ENCODE results near the gene REEP6.

The REEP6 gene

DNA sequence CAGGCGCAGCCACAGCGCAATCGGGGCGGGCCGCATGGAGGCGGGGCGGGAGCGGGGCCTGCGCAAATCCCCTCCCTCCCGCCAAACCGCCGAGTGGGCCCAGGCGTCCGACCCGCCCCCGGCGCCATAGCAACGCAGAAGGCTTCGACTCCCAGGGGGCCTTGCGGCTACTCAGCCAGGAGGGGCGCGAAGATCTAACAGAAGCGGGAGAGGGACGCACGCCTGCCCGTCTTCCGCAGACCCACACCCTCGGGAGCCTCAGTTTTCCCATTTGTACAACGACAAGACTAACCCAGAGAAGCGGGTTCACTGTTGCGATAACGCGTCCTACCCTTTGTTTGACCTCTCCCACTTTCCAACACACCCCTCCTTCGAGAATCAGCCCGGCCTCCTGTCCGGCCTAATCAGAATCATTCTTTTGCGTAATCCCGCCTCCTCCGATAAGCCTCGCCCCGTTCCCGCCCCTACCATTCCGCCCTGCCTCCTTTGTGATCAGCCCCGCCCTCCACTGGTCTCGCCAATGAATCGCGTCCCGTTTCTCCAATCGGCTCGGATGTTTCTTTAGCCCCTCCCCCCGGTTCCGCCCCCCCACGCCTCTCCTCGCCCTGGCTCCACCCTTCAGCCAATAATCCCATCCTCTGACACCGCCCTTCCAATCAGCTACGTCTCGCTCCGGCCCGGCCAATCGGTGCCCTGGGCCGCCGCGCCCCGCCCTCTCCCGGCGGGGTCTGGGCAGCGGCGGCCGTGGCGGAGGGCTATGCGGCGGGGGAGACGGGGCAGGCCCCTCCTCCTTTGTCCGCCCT is 469 bp upstream of the REEP6 start, which contains the start of gene PCSK4:
Gene PCSK4 (minus strand): TSS at position 40 of the 803 bp plus-strand sequence. CDS start 4 bp downstream, at position 36.
- Histone ChIP-seq H2BK5ac (ENCODE audit: low read length) (peak within 1 kb of the TSS; percentile 82), H3K4me1 (ENCODE audit: control insufficient read depth in 2 of 2, insufficient read depth in 1 of 2, low read depth in 1 of 2, low read length in 2 of 2) (peaks cover 15 to 23% of the 10 kb centered on the region in 2 donors), H2AFZ (ENCODE audit: low read length) (peak within 1 kb of the TSS; percentile 96), H3K18ac (ENCODE audit: low read length) (peak within 1 kb of the TSS; percentile 99), H3K27me3 (ENCODE audit: control insufficient read depth in 3 of 3, insufficient read depth in 3 of 3, low read depth in 1 of 3, low read length in 3 of 3) (peaks cover 3 to 18% (median 14%) of the 10 kb centered on the region in 3 experiments), H3K9ac (ENCODE audit: low read depth, low read length, poor library complexity) (peak within 1 kb of the TSS; percentile 91), H4K8ac (ENCODE audit: low read depth, low read length) (no peak within 1 kb of the TSS), H4K91ac (ENCODE audit: low read depth, low read length, poor library complexity) (peak within 1 kb of the TSS; percentile 56), H2BK120ac (ENCODE audit: low read depth, low read length) (no peak within 1 kb of the TSS), H3K36me3 (replicated peaks in 1 of 2; ENCODE audit: control insufficient read depth in 2 of 2, insufficient read depth in 2 of 2, low read length in 2 of 2) (no peaks in the 10 kb centered on the region), H2BK15ac (ENCODE audit: low read length) (peak within 1 kb of the TSS; percentile 100), H3K27ac (replicated peaks; ENCODE audit: low read length) (peak within 1 kb of the TSS; percentile 76), H3K14ac (ENCODE audit: low read length) (peak within 1 kb of the TSS; percentile 98), H3K9me3 (replicated peaks in 1 of 2; ENCODE audit: control insufficient read depth in 2 of 2, insufficient read depth in 1 of 2, low read depth in 1 of 2, low read length in 2 of 2) (no peaks in the 10 kb centered on the region), H2BK12ac (ENCODE audit: low read length) (peak within 1 kb of the TSS; percentile 98), H3K4me2 (ENCODE audit: insufficient read depth, low read length, poor library complexity, severe bottlenecking) (peak within 1 kb of the TSS; percentile 100), H3K79me1 (ENCODE audit: low read depth, low read length) (peaks cover 2% of the 10 kb centered on the region), H3K23ac (ENCODE audit: low read depth, low read length, poor library complexity) (peak within 1 kb of the TSS; percentile 100), H3K4me3 (ENCODE audit: low read length in 2 of 2) (peak within 1 kb of the TSS; percentile 73 to 83), H3K4ac (ENCODE audit: low read length) (peak within 1 kb of the TSS; percentile 66), H2AK5ac (ENCODE audit: low read depth, low read length) (peak within 1 kb of the TSS; percentile 94)
- WGBS, 2 donors (ENCODE audit: extremely low coverage in 2 of 2, insufficient read length in 2 of 2, insufficient replicate concordance in 1 of 2), result no CpG with 5 or more reads among the region's 74 CpGs
- DNase-seq (ENCODE audit: low spot score), result peak; percentile 100

DNA sequence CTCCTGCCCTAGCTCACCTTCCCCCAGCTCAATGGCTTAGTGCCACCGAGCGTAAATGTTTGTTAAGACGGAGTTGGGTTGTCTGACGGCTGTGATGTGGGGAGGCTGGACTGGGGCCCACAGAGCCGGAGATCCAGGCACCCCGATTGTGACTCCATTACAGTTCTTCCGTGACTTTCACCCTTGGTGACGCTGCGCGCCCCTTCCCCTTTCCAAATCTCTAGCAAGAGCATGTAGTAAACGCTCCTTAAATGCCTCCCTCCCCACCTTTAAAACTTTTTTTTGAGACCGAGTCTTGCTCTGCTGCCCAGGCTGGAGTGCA is 829 bp downstream of the REEP6 start:
- Histone ChIP-seq H3K79me1 (ENCODE audit: low read depth, low read length) (peaks cover 2% of the 10 kb centered on the region), H2AK5ac (ENCODE audit: low read depth, low read length) (peak overlapping the region; percentile 94), H3K18ac (ENCODE audit: low read length) (peak overlapping the region; percentile 99), H4K8ac (ENCODE audit: low read depth, low read length) (no peak overlapping the region), H3K27ac (replicated peaks; ENCODE audit: low read length) (no peak overlapping the region), H3K36me3 (replicated peaks in 1 of 2; ENCODE audit: control insufficient read depth in 2 of 2, insufficient read depth in 2 of 2, low read length in 2 of 2) (no peaks in the 10 kb centered on the region), H2BK15ac (ENCODE audit: low read length) (peak overlapping the region; percentile 100), H3K27me3 (ENCODE audit: control insufficient read depth in 3 of 3, insufficient read depth in 3 of 3, low read depth in 1 of 3, low read length in 3 of 3) (peaks cover 3 to 18% (median 14%) of the 10 kb centered on the region in 3 experiments), H3K14ac (ENCODE audit: low read length) (no peak overlapping the region), H2AFZ (ENCODE audit: low read length) (peak overlapping the region; percentile 95), H2BK5ac (ENCODE audit: low read length) (peak overlapping the region; percentile 82), H3K4me3 (ENCODE audit: low read length in 2 of 2) (peak overlapping the region; percentile 73 to 83), H4K91ac (ENCODE audit: low read depth, low read length, poor library complexity) (no peak overlapping the region), H3K4me2 (ENCODE audit: insufficient read depth, low read length, poor library complexity, severe bottlenecking) (peak overlapping the region; percentile 100), H3K4me1 (ENCODE audit: control insufficient read depth in 2 of 2, insufficient read depth in 1 of 2, low read depth in 1 of 2, low read length in 2 of 2) (peaks cover 18 to 23% of the 10 kb centered on the region in 2 donors), H2BK12ac (ENCODE audit: low read length) (peak overlapping the region; percentile 84), H3K9me3 (replicated peaks in 1 of 2; ENCODE audit: control insufficient read depth in 2 of 2, insufficient read depth in 1 of 2, low read depth in 1 of 2, low read length in 2 of 2) (no peaks in the 10 kb centered on the region), H2BK120ac (ENCODE audit: low read depth, low read length) (peak overlapping the region; percentile 67), H3K23ac (ENCODE audit: low read depth, low read length, poor library complexity) (peak overlapping the region; percentile 100), H3K9ac (ENCODE audit: low read depth, low read length, poor library complexity) (no peak overlapping the region), H3K4ac (ENCODE audit: low read length) (no peak overlapping the region)
- WGBS, 2 donors (ENCODE audit: extremely low coverage in 2 of 2, insufficient read length in 2 of 2, insufficient replicate concordance in 1 of 2), result no CpG with 5 or more reads among the region's 12 CpGs
- no peak for DNase-seq (ENCODE audit: low spot score)

DNA sequence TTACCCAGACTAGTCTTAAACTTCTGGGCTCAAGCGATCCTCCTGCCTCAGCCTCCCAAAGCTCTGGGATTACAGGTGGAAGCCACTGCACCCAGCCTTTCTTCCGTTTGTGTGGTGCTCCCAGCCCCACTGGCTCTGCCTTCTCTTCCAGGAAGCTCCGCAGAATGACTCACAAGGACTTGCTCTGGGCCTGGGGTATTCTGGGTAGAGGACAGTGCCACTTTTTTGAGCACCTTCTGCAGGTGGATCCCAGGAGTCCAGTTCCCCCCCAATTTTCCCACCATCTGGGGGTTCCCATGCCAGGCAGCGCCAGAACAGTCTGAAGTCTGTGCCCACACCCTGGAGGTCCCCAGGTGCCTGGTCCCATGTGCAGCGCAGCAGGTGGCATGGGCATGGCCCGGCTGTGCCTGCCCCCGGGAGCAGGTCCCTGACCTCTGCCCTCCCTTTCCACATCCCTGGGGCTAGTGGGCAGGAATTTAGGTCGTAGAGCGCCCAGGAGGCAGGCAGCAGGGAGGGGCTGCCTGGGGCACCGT is 1.6 kb downstream of the REEP6 start:
- Histone ChIP-seq H2BK15ac (ENCODE audit: low read length) (no peak overlapping the region), H3K27ac (replicated peaks; ENCODE audit: low read length) (no peak overlapping the region)

DNA sequence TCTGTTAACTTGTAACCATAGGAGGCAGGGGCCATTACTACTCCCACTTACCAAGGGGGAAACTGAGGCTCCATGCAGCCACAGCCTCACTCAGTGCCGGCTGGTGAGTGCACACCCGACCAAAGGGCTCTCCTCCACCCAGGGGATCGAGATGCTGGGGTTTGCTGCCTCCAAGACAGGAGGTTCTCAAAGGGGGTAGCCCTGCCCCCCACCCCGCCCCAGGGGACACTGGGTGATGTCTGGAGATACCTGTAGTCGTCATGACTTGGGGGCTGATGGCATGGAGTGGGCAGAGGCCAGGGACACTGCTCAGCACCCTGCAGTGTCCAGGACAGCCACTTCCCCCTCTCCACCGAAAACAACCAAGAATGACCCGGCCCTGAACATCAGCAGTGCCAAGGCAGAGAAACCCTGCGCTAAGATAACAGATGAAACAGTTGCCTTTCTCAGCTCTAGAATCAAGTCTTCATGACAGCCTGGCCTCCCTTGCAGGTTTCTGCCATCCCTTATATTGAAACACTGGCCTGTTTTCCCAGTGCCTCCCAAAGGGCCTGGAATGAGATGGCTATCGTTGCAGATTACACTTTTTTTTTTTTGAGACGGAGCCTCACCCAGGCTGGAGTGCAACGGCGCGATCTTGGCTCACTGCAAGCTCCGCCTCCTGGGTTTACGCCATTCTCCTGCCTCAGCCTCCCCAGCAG is 3.3 kb downstream of the REEP6 start:
- no peaks in the 10 kb centered on the region for H3K79me1 ChIP-seq (ENCODE audit: low read depth, low read length)
- peaks cover 3 to 18% (median 14%) of the 10 kb centered on the region in 3 experiments for H3K27me3 ChIP-seq (ENCODE audit: control insufficient read depth in 3 of 3, insufficient read depth in 3 of 3, low read depth in 1 of 3, low read length in 3 of 3)
- no peak overlapping the region for H2BK120ac ChIP-seq (ENCODE audit: low read depth, low read length)
- no peak overlapping the region for H3K23ac ChIP-seq (ENCODE audit: low read depth, low read length, poor library complexity)
- no peak overlapping the region for H3K14ac ChIP-seq (ENCODE audit: low read length)
- H3K4me3 ChIP-seq (ENCODE audit: low read length in 2 of 2), result no peak overlapping the region
- H4K8ac ChIP-seq (ENCODE audit: low read depth, low read length), result no peak overlapping the region
- no CpG with 5 or more reads among the region's 15 CpGs for WGBS, 2 donors (ENCODE audit: extremely low coverage in 2 of 2, insufficient read length in 2 of 2, insufficient replicate concordance in 1 of 2)
- H2AK5ac ChIP-seq (ENCODE audit: low read depth, low read length), result no peak overlapping the region
- DNase-seq (ENCODE audit: low spot score), result no peak
- peak overlapping the region; percentile 55 for H2BK15ac ChIP-seq (ENCODE audit: low read length)
- H3K9me3 ChIP-seq (replicated peaks in 1 of 2; ENCODE audit: control insufficient read depth in 2 of 2, insufficient read depth in 1 of 2, low read depth in 1 of 2, low read length in 2 of 2), result no peaks in the 10 kb centered on the region
- H2AFZ ChIP-seq (ENCODE audit: low read length), result no peak overlapping the region
- peak overlapping the region; percentile 37 for H3K4ac ChIP-seq (ENCODE audit: low read length)
- H3K27ac ChIP-seq (replicated peaks; ENCODE audit: low read length), result no peak overlapping the region
- H2BK12ac ChIP-seq (ENCODE audit: low read length), result no peak overlapping the region
- H3K18ac ChIP-seq (ENCODE audit: low read length), result no peak overlapping the region
- peaks cover 20 to 23% of the 10 kb centered on the region in 2 donors for H3K4me1 ChIP-seq (ENCODE audit: control insufficient read depth in 2 of 2, insufficient read depth in 1 of 2, low read depth in 1 of 2, low read length in 2 of 2)
- H3K36me3 ChIP-seq (replicated peaks in 1 of 2; ENCODE audit: control insufficient read depth in 2 of 2, insufficient read depth in 2 of 2, low read length in 2 of 2), result no peaks in the 10 kb centered on the region
- no peak overlapping the region for H3K9ac ChIP-seq (ENCODE audit: low read depth, low read length, poor library complexity)
- H3K4me2 ChIP-seq (ENCODE audit: insufficient read depth, low read length, poor library complexity, severe bottlenecking), result no peak overlapping the region
- no peak overlapping the region for H2BK5ac ChIP-seq (ENCODE audit: low read length)
- H4K91ac ChIP-seq (ENCODE audit: low read depth, low read length, poor library complexity), result no peak overlapping the region

More for the DNA sequence above, 1.6 kb downstream of the REEP6 start:
- Histone ChIP-seq H2AK5ac (ENCODE audit: low read depth, low read length) (peak overlapping the region; percentile 54), H3K4me2 (ENCODE audit: insufficient read depth, low read length, poor library complexity, severe bottlenecking) (no peak overlapping the region), H3K36me3 (replicated peaks in 1 of 2; ENCODE audit: control insufficient read depth in 2 of 2, insufficient read depth in 2 of 2, low read length in 2 of 2) (no peaks in the 10 kb centered on the region), H2AFZ (ENCODE audit: low read length) (no peak overlapping the region), H3K79me1 (ENCODE audit: low read depth, low read length) (peaks cover 2% of the 10 kb centered on the region), H4K8ac (ENCODE audit: low read depth, low read length) (no peak overlapping the region), H3K4me3 (ENCODE audit: low read length in 2 of 2) (no peak overlapping the region), H3K4me1 (ENCODE audit: control insufficient read depth in 2 of 2, insufficient read depth in 1 of 2, low read depth in 1 of 2, low read length in 2 of 2) (peaks cover 19 to 23% of the 10 kb centered on the region in 2 donors), H3K9ac (ENCODE audit: low read depth, low read length, poor library complexity) (no peak overlapping the region), H3K18ac (ENCODE audit: low read length) (no peak overlapping the region), H3K4ac (ENCODE audit: low read length) (no peak overlapping the region), H2BK12ac (ENCODE audit: low read length) (no peak overlapping the region), H2BK120ac (ENCODE audit: low read depth, low read length) (no peak overlapping the region), H2BK5ac (ENCODE audit: low read length) (no peak overlapping the region), H3K23ac (ENCODE audit: low read depth, low read length, poor library complexity) (no peak overlapping the region), H3K9me3 (replicated peaks in 1 of 2; ENCODE audit: control insufficient read depth in 2 of 2, insufficient read depth in 1 of 2, low read depth in 1 of 2, low read length in 2 of 2) (no peaks in the 10 kb centered on the region), H3K27me3 (ENCODE audit: control insufficient read depth in 3 of 3, insufficient read depth in 3 of 3, low read depth in 1 of 3, low read length in 3 of 3) (peaks cover 3 to 18% (median 14%) of the 10 kb centered on the region in 3 experiments), H4K91ac (ENCODE audit: low read depth, low read length, poor library complexity) (no peak overlapping the region), H3K14ac (ENCODE audit: low read length) (no peak overlapping the region)
- WGBS, 2 donors (ENCODE audit: extremely low coverage in 2 of 2, insufficient read length in 2 of 2, insufficient replicate concordance in 1 of 2), result no CpG with 5 or more reads among the region's 10 CpGs
- no peak for DNase-seq (ENCODE audit: low spot score)

Data from neuronal stem cell (in vitro differentiated cells).